GM21576 (cell line): ENCODE results near the gene BBS9.
"Not testable (repeated sequence)": the region's sequence is repeated elsewhere in the genome, so short reads cannot be mapped to it uniquely, and the experiment has no call there.

Experiments used
- ATAC-seq: cut with Tn5 transposase; IDR thresholded peaks from one replicate; pipeline ENCODE4 v1.9.1; 2021; ENCODE audit warnings: mild to moderate bottlenecking, moderate library complexity; ENCODE audit not compliant: unreplicated experiment

BBS9 gene

DNA sequence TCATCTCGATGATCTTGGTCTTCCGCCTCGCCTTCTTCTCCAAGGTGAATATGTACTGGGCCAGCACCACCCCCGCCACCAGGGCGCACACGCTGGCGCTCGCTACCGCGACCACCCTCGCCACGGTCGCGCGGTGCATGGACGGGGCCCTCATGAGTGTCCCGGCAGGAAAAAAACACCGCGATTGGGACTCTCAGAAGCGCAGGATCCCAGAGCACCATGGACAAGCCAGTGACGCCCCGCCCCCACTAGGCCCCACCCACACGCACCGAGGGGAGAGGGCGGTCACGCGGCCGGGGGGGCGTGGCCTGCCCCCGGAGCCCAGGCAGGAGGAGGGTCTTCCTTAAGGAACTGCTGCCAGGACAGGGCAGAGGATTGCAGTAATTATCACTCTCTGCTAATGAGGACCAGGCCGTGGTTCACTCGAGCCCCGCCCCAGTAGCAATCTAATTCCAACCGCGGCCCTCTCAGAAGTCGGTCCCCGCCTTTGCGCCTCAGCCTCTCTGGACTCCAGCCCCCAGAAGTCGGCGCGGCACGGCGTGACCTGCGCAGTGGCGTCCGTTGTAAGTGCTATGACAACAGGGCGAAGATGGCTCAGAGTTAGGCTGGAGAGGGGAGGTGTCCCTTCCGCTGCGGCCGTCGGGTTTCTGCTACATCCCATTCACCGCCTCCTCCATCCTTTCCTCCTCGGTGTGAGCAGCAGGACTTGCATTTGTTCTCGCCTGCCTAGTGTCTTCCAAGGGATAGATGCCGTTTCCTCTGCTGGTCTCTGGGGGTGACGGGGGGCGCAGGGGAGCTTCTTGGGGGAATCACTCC lies at the start of gene BBS9:
TSS of gene BBS9 (plus strand) at position 575 of the 816 bp plus-strand sequence. CDS start 16,689 bp downstream, outside the sequence.
- ATAC-seq: peak; percentile 100

DNA sequence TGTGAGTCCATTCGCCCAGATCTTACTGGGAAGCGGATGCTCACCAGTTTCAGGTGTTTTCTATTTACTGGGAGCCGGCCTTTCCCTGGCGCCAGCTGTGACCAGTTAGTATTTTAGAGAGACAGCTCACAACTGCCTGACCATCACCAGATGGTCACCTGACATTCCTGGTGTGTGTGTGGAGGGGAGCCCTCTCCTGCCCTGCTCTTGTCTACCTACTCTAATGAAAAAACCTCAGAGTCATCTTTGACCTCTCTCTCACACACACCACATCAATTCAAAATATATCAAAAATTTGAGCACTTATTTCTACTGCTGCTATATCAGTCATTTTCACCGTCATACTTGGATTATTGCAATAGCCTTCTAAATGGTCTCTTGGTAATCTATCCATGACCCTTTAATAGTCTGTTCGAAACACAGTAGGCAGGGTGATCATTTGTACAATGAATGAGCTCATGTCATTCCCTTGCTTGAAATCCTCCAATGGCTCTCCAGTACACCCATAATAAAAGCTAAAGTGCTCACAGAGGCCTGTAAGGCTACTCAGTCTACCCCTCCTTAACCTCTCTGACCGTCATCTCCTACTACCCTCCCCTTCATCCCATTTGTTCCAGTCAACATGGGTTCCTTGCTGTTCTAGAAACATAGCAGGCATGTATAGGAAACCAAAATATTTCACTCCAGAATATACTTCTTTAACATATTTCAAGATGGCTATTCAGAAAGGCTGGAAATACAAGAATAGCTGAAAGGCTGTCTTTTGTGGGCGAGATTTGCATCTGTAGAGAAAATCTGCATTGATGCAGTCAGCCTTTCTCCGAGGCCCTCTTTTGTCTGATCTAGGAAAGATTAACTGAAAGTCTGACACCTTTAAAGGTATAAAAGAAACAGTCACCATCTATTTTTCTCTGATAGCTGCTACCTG lies 49.3 kb upstream of the BBS9 start:
- ATAC-seq: no peak

DNA sequence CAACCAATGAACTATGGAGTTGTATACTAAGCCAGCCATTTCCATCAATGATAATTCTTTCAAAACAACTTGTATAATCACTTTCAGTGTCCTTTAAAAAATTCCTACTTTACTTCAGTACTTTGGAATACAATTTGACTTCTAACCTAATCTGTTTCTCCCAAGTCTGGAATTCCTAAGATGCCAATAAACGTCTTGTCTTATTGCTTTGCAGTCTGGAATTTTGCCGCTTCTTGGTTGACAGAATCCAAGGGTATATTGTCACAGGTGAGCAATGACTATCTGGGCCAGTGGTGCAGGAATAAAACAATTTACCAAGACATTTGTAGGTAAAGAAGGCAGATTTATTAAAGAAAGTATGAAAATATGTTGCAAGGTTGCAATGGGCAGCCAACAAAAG lies 42.0 kb upstream of the BBS9 start:
- no peak for ATAC-seq

GRCh38 chr7:33087858-33088257 lies 41.5 kb upstream of the BBS9 start:
- ATAC-seq: no peak

DNA sequence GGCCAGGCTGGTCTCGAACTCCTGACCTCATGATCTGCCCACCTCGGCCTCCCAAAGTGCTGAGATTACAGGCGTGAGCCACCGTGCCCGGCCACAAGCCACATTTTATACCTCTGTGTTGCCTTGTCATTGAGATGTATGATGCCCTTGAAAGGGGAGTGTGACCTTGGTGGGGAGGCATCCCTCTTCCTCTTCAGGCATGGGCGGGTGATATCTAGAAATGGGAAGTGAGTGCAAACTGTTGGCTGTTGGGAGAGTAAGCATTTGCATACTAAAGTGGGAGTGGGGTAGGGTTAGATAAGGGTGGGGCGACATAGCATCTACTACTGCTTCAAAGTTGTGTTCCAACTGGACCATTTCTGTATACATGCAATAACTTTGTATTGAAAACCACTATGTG lies 40.2 kb upstream of the BBS9 start:
- no peak for ATAC-seq

- ATAC-seq: no peak
These were observed 38.2 kb upstream of the BBS9 start for GRCh38 chr7:33091111-33091531.

GRCh38 chr7:33091641-33092191 lies 37.6 kb upstream of the BBS9 start:
- ATAC-seq: no peak

GRCh38 chr7:33093266-33093665 lies 36.1 kb upstream of the BBS9 start:
- no peak for ATAC-seq

DNA sequence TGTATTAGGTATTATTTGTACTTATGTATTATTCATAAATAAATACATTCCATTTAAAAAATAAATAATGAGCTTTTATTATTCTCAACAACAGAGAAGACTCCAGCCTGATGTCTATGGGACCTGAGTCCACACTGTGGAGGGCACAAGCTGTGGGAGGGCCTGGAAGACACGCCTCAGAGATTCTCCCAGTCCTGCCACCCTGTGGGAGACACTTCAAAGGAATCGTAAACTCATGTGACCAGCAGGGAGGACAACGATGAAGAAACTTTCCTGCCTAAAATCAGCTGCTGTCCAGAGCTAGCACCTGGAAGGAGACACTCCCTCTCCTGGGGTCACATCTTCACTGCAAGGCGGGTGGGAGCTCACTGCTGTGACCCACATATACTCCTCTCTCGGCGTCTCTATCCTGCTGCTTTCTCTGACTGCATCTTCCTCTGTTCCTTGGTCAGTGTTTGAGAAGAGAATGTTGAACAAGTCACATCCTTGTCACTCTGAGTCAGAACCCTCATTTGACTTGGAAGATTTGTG lies 34.6 kb upstream of the BBS9 start:
- ATAC-seq: not testable (repeated sequence)

DNA sequence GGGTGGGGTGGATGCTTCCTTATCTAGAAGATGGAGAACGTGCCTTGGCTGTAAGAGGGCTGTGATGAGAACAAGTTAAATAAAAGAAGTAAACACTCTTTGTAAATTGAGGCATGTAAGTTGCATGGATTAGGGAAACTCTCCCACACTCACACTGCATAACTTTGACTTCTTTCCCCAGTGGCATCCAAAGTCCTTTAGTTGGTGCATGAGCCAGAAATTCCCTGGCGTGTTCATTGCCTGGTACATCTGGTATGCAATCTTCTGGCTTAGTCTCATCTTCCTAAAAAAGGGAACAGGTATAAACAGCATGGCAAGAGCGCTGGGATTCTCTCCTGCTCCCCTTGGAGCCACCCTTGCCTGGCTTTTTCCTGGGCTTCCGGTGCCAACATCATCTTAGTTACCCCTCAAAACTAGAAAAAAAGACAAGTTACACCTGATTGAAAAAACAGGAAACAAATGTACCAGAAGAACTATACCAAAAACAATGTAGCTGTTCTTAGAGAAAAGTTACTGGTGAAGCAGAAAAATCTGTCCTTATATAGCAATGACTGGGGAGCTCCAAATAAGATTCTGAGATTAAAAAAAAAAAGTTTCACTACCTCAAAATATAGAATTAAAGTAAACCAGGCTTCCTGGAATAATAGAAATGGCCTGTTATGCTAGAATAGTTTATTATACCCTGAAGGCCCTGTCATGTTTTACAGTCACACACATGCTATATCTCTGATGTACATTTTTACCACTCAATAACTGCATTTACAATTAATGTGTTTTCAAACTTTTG lies 30.0 kb upstream of the BBS9 start:
- no peak for ATAC-seq

DNA sequence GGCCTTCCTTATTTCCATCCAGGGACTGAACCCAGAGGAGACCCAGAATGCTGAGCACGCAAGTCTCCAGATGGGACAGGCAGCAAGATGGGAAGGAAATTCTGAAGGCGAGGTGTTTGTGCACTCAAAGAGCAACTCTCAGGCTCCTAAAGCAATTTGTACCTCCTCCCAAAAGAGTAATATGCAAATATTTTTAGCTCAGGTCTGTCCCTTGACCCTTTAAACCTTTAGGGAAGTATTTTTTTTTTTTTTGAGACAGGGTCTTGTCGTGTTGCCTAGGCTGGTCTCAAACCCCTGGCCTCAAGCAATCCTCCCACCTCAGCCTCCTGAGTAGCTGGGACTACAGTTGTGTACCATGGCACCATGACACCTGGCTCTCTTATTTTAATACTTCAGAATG lies 28.6 kb upstream of the BBS9 start:
- ATAC-seq: no peak

DNA sequence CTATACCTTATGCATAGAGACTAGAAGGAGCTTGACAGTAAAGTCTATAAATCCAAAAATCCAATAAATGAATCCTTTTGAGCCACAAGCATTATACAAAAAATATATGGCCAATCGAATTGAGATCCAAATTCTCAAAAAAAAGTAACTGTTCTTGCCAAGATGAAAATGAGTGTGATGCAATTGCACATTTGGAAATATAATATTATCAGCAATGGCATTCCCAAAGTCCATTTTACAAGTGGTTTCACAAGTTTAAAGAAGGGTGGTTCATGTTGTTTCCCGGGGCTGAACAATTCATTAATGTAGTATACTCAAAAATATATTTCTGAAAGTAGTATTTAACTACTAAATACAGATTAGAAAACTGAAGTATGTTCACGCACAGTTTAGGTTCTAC lies 27.5 kb upstream of the BBS9 start:
- ATAC-seq: no peak

GRCh38 chr7:33107136-33108066 lies 22.0 kb upstream of the BBS9 start:
- ATAC-seq: peak; percentile 30

- no peak for ATAC-seq
These were observed 20.8 kb upstream of the BBS9 start for GRCh38 chr7:33108554-33109004.

- ATAC-seq: peak; percentile 83
These were observed 20.2 kb upstream of the BBS9 start, which contains the start of gene RP9 for GRCh38 chr7:33109005-33109757. TSS of gene RP9 (minus strand) at chr7:33109404. CDS start at chr7:33109372, 32 bp downstream.

GRCh38 chr7:33109758-33110238 lies 19.6 kb upstream of the BBS9 start:
- ATAC-seq: no peak

DNA sequence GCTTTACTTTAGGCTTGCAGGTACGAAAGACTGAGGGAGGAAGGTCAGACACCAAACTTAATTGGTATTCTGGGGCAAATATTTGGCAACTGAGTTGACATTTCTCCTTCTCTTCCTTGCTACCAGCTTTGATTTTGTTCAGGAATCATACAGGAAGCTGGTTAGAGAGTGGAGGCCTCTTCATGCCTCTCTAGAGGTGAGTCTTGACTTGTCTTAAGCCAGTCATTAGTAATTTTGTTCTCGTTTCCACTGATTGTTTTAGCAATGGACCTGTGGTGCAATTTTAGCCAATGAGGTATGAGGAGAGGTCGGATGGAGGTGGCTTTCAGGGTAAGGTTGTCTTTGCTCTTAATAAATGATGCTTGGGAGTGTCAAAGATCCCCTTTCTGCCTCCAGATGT lies 17.8 kb upstream of the BBS9 start:
- no peak for ATAC-seq

GRCh38 chr7:33114976-33115375 lies 14.4 kb upstream of the BBS9 start:
- ATAC-seq: no peak
